Measurements from ENCODE around the gene CYP4F2.
"Not testable (repeated sequence)": the region's sequence is repeated elsewhere in the genome, so short reads cannot be mapped to it uniquely, and the experiment has no call there.

The CYP4F2 gene

GRCh38 chr19:15843203-15843893, 54.5 kb downstream of the CYP4F2 start:
- no peak for DNase-seq

DNA sequence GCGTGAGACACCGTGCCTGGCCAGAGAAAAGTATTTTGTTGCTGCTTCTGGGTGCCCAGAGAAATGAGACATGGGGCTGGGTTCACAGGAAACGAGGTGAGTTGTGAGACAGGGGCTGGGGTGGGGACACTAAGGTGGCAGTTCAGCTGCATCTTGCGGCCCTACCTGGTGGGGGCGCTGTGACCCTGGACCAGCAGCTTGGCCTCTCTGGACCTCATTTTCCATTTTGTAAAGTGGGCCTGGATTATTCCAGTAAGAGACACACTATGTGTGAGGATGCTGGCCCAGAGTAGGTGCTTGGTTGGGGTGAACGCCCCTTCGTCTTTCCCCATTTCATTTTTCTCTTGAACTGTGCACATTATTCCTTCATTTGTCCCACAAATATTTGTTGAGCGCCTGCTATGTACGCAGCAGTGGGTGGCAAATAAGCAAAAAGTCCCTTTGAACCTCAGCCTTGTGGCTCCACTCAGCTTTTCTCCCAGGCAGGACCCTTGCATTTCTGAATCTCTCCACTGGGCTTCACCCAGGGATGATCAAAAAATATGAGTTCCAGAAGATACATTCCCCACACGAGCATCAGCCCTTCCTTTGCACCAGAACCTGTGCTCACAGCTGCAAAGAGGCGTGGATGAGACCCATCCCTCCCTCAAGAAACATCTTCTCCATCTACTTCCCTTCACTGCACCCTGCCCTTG, 55.9 kb downstream of the CYP4F2 start:
- DNase-seq: no peak

DNA sequence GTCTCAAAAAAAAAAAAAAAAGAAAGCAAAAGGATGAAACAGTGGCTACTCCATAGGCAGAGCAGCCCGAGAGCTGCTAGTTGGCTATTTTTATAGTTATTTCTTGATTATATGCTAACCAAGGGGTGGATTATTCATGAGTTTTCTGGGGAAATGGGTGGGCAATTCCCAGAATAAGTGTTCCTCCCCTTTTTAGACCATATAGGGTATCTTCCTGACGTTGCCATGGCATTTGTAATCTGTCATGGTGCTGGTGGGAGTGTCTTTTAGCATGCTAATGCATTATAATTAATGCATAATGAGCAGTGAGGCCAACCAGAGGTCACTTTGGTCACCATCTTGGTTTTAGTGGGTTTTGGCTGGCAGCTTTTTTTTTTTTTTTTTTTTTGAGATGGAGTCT, 57.0 kb downstream of the CYP4F2 start:
- no peak for DNase-seq

GRCh38 chr19:15839888-15840287, 58.0 kb downstream of the CYP4F2 start:
- not testable (repeated sequence) for DNase-seq

- no peak for DNase-seq
Observed at GRCh38 chr19:15838351-15838750, 59.5 kb downstream of the CYP4F2 start.

- no peak for DNase-seq
Observed at GRCh38 chr19:15837221-15837731, 60.6 kb downstream of the CYP4F2 start.

DNA sequence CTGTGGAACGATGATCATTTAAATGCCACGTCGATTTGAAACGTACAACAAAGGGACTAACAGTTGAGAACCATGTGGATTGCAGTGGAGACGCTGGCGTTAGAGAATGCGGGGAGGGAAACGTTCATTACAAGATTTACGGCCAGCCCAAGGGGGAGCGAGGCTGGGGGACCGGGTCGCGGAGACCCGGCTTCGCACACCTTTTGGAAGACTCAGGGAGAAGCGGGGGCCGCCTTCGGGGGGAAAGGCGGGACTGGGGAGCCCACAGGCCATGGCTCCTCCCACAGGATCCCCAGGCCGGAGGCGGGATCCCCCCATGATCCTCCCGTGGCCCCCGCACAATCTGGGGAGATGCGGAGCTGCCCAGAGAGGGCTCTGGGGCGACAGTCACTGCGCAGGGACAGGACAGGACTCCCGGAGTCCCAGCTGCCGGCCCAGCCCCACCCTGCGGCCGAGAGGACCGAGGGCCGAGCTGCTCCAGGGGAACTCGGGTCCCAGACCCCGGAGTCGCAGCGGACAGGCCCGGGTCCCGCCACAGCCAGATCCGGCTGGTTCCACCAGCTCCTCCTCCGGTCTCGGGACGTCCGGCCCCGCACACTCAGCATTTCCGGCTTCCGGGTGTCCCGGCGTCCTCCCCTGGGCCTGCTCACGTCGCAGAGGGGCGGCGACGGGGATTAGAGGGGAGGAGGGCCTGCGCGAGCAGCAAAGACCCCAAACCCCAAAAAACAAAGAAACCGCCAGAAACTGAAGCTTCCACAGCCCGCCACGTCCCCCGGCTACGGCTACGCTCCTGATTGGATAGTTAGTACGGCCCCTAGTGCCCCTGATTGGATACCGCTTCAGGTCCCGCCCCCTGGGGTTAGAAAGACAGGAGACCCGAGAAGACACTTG, 61.3 kb downstream of the CYP4F2 start:
- DNase-seq: no peak

DNA sequence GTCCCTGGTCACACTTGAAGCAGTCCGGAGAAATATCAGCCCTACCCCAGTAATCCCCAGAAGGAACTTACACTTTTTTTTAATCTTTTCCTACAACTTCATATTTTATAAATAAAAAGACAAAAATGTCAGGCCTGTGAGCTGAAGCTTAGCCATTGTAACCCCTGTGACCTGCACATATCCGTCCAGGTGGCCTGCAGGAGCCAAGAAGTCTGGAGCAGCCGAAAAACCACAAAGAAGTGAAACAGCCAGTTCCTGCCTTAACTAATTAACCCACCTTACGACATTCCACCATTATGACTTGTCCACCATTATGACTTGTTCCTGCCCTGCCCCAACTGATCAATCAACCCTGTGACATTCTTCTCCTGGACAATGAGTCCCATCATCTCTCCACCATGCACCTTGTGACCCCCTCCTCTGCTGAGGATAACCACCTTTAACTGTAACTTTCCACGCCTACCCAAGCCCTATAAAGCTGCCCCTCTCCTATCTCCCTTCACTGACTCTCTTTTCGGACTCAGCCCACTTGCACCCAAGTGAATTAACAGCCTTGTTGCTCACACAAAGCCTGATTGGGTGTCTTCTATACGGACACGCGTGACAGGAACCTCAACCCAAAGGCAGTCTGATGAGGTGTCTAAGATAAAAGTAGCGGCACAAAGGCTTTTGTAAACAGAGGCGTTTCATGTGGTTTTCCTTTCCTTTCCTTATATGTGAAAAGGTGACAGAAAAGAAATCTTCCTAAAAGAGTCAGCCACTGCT, 62.1 kb downstream of the CYP4F2 start:
- DNase-seq: not testable (repeated sequence)

GRCh38 chr19:15834232-15834631, 63.6 kb downstream of the CYP4F2 start:
- DNase-seq: not testable (repeated sequence)

DNA sequence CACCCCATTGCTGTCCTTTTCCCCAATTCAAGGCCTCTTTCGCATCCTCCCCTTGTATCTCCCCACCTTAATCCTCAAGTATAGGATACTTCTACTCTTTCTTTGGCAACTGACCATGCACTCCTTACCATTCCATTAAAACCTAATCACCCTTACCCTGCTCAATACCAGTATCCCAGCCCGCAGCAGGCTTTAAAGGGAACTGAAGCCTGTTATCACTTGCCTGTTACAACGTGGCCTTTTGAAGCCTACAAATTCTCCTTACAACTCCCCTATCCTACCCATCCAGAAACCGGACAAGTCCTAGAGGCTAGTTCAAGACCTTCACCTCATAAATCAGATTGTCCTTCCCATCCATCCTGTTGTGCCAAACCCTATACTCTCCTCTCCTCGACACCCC, 66.2 kb downstream of the CYP4F2 start:
- no peak for DNase-seq

GRCh38 chr19:15829786-15830185, 68.1 kb downstream of the CYP4F2 start:
- DNase-seq: no peak

DNA sequence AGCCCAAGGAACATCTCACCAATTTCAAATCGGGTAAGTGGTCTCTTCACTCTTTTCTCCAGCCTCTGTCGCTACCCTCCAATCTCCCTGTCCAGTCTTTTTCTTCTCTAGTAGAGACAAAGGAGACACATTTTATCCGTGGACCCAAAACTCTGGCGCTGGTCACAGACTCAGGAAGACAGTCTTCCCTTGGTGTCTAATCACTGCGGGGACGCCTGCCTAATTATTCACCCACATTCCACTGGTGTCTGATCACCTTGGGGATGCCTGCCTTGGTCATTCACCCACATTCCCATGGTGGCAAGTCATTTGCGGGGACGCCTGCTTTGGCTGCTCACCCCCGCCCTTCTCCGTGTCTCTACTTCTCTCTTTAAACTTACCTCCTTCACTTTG, 68.6 kb downstream of the CYP4F2 start:
- no peak for DNase-seq

- not testable (repeated sequence) for DNase-seq
Observed at GRCh38 chr19:15828611-15829305, 69.1 kb downstream of the CYP4F2 start.

DNA sequence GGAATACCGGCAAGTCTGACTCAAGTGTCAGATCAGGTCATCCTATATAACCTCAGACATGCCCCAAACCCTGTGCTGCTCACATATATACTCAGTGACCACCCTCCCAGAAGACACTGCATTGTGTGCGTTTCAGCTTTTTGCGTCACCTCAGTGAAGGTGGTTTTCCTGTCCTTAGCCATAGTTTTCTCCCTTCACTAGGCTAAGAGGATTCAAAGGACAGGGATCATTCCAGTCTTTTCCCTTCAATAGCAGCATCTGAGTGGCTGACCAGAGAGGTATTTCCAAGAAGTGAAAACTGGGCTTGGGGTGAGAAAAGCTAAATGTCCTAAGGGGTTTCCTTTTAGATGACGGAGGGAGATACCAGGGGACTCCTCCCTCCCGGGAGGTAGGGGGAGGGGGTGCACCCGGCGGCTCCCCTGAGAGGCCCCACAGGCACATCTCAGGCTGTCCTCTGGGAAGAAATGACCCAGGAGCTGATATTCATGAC, 69.7 kb downstream of the CYP4F2 start:
- DNase-seq: no peak
